ENCODE measurements around the gene OR6Q1.

GRCh38 chr11:58003591-58003990 lies 27.2 kb upstream of the OR6Q1 start:
- TF ChIP-seq, protein P1, sequence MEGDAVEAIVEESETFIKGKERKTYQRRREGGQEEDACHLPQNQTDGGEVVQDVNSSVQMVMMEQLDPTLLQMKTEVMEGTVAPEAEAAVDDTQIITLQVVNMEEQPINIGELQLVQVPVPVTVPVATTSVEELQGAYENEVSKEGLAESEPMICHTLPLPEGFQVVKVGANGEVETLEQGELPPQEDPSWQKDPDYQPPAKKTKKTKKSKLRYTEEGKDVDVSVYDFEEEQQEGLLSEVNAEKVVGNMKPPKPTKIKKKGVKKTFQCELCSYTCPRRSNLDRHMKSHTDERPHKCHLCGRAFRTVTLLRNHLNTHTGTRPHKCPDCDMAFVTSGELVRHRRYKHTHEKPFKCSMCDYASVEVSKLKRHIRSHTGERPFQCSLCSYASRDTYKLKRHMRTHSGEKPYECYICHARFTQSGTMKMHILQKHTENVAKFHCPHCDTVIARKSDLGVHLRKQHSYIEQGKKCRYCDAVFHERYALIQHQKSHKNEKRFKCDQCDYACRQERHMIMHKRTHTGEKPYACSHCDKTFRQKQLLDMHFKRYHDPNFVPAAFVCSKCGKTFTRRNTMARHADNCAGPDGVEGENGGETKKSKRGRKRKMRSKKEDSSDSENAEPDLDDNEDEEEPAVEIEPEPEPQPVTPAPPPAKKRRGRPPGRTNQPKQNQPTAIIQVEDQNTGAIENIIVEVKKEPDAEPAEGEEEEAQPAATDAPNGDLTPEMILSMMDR (IDR thresholded peaks at IDR 0.05; ENCODE audit: poor library complexity): no peak
- no peak for TF ChIP-seq EZH2 (IDR thresholded peaks at IDR 0.05; ENCODE audit: borderline replicate concordance)

All from hepatocyte (in vitro differentiated cells).